ENCODE measurements around the gene AKR1C8. TPM values are rescaled to one million over a fixed set of nuclear protein-coding genes. Genes with fewer than 3 reads are reported as not detected.
A peak's percentile ranks its signal among the peaks of the same experiment; 100 is the strongest.

AKR1C8 gene
- not detected in 2 replicates for polyA plus RNA-seq (2013)

GRCh38 chr10:5184987-5185775 lies at the start of gene AKR1C8:
Gene AKR1C8 (minus strand): TSS chr10:5185150. CDS start chr10:5185104, 46 bp downstream.
- Histone ChIP-seq H2BK12ac (ENCODE audit: low read length) (no peak within 1 kb of the TSS), H3K79me2 (ENCODE audit: control insufficient read depth, insufficient read depth, low read length, poor library complexity) (no peaks in the 10 kb centered on the region), H3K4ac (ENCODE audit: low read depth, low read length) (no peak within 1 kb of the TSS), H3K4me3 (ENCODE audit: low read depth, low read length) (no peak within 1 kb of the TSS), H2AFZ (ENCODE audit: insufficient read depth, low read length, poor library complexity) (no peak within 1 kb of the TSS), H3K9me3 (ENCODE audit: insufficient read depth, low read depth, low read length) (no peaks in the 10 kb centered on the region), H3K4me2 (ENCODE audit: low read length) (no peak within 1 kb of the TSS), H3K27me3 (ENCODE audit: insufficient read depth, low read length) (no peaks in the 10 kb centered on the region), H4K12ac (ENCODE audit: low read depth, low read length) (no peak within 1 kb of the TSS), H3K27ac (ENCODE audit: low read depth, low read length) (no peak within 1 kb of the TSS), H3K18ac (ENCODE audit: low read length) (no peak within 1 kb of the TSS), H4K91ac (ENCODE audit: low read depth, low read length) (no peak within 1 kb of the TSS), H3K79me1 (ENCODE audit: low read length) (no peaks in the 10 kb centered on the region), H3K36me3 (ENCODE audit: control insufficient read depth in 1 of 2, insufficient read depth in 2 of 2, low read length in 2 of 2) (no peaks in the 10 kb centered on the region), H3K23ac (ENCODE audit: low read length) (no peak within 1 kb of the TSS), H2AK5ac (ENCODE audit: low read length) (no peak within 1 kb of the TSS), H3K4me1 (ENCODE audit: control insufficient read depth in 1 of 2, insufficient read depth in 2 of 2, low read length in 2 of 2) (no peaks in the 10 kb centered on the region), H3K9ac (ENCODE audit: low read length) (no peak within 1 kb of the TSS), H4K8ac (ENCODE audit: low read depth, low read length) (no peak within 1 kb of the TSS), H3K14ac (ENCODE audit: low read length) (no peak within 1 kb of the TSS), H2BK120ac (ENCODE audit: insufficient read depth, low read length, poor library complexity) (no peak within 1 kb of the TSS), H2BK5ac (ENCODE audit: low read depth, low read length, poor library complexity) (no peak within 1 kb of the TSS)
- WGBS (ENCODE audit: extremely low coverage, insufficient coverage, insufficient read length) = no CpG with 5 or more reads among the region's 5 CpGs
- no peak for DNase-seq

GRCh38 chr10:5234106-5234860 lies 49.3 kb upstream of the AKR1C8 start:
- Histone ChIP-seq H3K36me3 (ENCODE audit: control insufficient read depth in 1 of 2, insufficient read depth in 2 of 2, low read length in 2 of 2) (no peaks in the 10 kb centered on the region), H3K79me1 (ENCODE audit: low read length) (no peaks in the 10 kb centered on the region), H3K4me2 (ENCODE audit: low read length) (no peak overlapping the region), H2BK5ac (ENCODE audit: low read depth, low read length, poor library complexity) (no peak overlapping the region), H4K8ac (ENCODE audit: low read depth, low read length) (no peak overlapping the region), H3K23ac (ENCODE audit: low read length) (no peak overlapping the region), H3K9ac (ENCODE audit: low read length) (no peak overlapping the region), H2AK5ac (ENCODE audit: low read length) (no peak overlapping the region), H3K27me3 (ENCODE audit: insufficient read depth, low read length) (no peaks in the 10 kb centered on the region), H3K4ac (ENCODE audit: low read depth, low read length) (no peak overlapping the region), H3K14ac (ENCODE audit: low read length) (no peak overlapping the region), H3K4me1 (ENCODE audit: control insufficient read depth in 1 of 2, insufficient read depth in 2 of 2, low read length in 2 of 2) (no peaks in the 10 kb centered on the region), H2BK120ac (ENCODE audit: insufficient read depth, low read length, poor library complexity) (no peak overlapping the region), H2BK12ac (ENCODE audit: low read length) (no peak overlapping the region), H4K91ac (ENCODE audit: low read depth, low read length) (no peak overlapping the region), H3K9me3 (ENCODE audit: insufficient read depth, low read depth, low read length) (peaks cover 3% of the 10 kb centered on the region), H4K12ac (ENCODE audit: low read depth, low read length) (no peak overlapping the region), H3K18ac (ENCODE audit: low read length) (no peak overlapping the region), H2AFZ (ENCODE audit: insufficient read depth, low read length, poor library complexity) (no peak overlapping the region), H3K27ac (ENCODE audit: low read depth, low read length) (no peak overlapping the region), H3K79me2 (ENCODE audit: control insufficient read depth, insufficient read depth, low read length, poor library complexity) (no peaks in the 10 kb centered on the region), H3K4me3 (ENCODE audit: low read depth, low read length) (no peak overlapping the region)
- DNase-seq = peak in 1 of 2 donors; percentile 20
- WGBS (ENCODE audit: extremely low coverage, insufficient coverage, insufficient read length) = no CpG with 5 or more reads among the region's 6 CpGs

GRCh38 chr10:5233324-5233723 lies 48.4 kb upstream of the AKR1C8 start:
- Histone ChIP-seq H4K12ac (ENCODE audit: low read depth, low read length) (no peak overlapping the region), H3K9ac (ENCODE audit: low read length) (no peak overlapping the region), H3K4me2 (ENCODE audit: low read length) (no peak overlapping the region), H3K27ac (ENCODE audit: low read depth, low read length) (no peak overlapping the region), H3K18ac (ENCODE audit: low read length) (no peak overlapping the region), H2AK5ac (ENCODE audit: low read length) (no peak overlapping the region), H3K79me1 (ENCODE audit: low read length) (no peaks in the 10 kb centered on the region), H3K4me3 (ENCODE audit: low read depth, low read length) (no peak overlapping the region), H2BK5ac (ENCODE audit: low read depth, low read length, poor library complexity) (no peak overlapping the region), H3K36me3 (ENCODE audit: control insufficient read depth in 1 of 2, insufficient read depth in 2 of 2, low read length in 2 of 2) (no peaks in the 10 kb centered on the region), H3K4me1 (ENCODE audit: control insufficient read depth in 1 of 2, insufficient read depth in 2 of 2, low read length in 2 of 2) (no peaks in the 10 kb centered on the region), H4K8ac (ENCODE audit: low read depth, low read length) (no peak overlapping the region), H2AFZ (ENCODE audit: insufficient read depth, low read length, poor library complexity) (no peak overlapping the region), H3K9me3 (ENCODE audit: insufficient read depth, low read depth, low read length) (peaks cover 3% of the 10 kb centered on the region), H2BK120ac (ENCODE audit: insufficient read depth, low read length, poor library complexity) (no peak overlapping the region), H2BK12ac (ENCODE audit: low read length) (no peak overlapping the region), H4K91ac (ENCODE audit: low read depth, low read length) (no peak overlapping the region), H3K27me3 (ENCODE audit: insufficient read depth, low read length) (no peaks in the 10 kb centered on the region), H3K23ac (ENCODE audit: low read length) (no peak overlapping the region), H3K79me2 (ENCODE audit: control insufficient read depth, insufficient read depth, low read length, poor library complexity) (no peaks in the 10 kb centered on the region), H3K4ac (ENCODE audit: low read depth, low read length) (no peak overlapping the region), H3K14ac (ENCODE audit: low read length) (no peak overlapping the region)
- DNase-seq = no peak
- no CpG with 5 or more reads among the region's 2 CpGs for WGBS (ENCODE audit: extremely low coverage, insufficient coverage, insufficient read length)

DNA sequence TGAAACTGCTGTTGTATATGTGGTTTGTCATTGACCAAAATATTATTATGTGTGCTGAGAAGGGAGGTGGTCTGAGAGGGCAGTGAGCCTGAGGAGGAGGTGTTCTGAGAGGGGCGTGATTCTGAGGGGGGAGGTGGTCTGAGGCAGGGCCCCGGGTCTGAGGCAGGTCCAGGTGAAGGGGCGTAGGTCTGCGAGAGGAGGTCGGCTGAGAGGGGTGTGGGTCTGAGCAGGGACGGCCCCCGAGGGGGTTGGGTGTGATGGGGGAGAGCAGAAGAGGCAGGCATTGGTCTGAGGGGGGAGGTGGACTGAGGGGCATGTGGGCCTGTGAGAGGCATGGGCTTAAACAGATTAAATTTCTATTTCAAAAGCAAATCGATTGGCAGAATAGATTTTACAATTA lies 44.1 kb upstream of the AKR1C8 start:
- Histone ChIP-seq H2BK12ac (ENCODE audit: low read length) (no peak overlapping the region), H3K27ac (ENCODE audit: low read depth, low read length) (no peak overlapping the region), H3K79me1 (ENCODE audit: low read length) (no peaks in the 10 kb centered on the region), H3K4me1 (ENCODE audit: control insufficient read depth in 1 of 2, insufficient read depth in 2 of 2, low read length in 2 of 2) (no peaks in the 10 kb centered on the region), H4K8ac (ENCODE audit: low read depth, low read length) (no peak overlapping the region), H3K79me2 (ENCODE audit: control insufficient read depth, insufficient read depth, low read length, poor library complexity) (no peaks in the 10 kb centered on the region), H2AK5ac (ENCODE audit: low read length) (no peak overlapping the region), H3K4me3 (ENCODE audit: low read depth, low read length) (no peak overlapping the region), H3K9ac (ENCODE audit: low read length) (no peak overlapping the region), H2AFZ (ENCODE audit: insufficient read depth, low read length, poor library complexity) (no peak overlapping the region), H3K36me3 (ENCODE audit: control insufficient read depth in 1 of 2, insufficient read depth in 2 of 2, low read length in 2 of 2) (no peaks in the 10 kb centered on the region), H3K4ac (ENCODE audit: low read depth, low read length) (no peak overlapping the region), H4K12ac (ENCODE audit: low read depth, low read length) (no peak overlapping the region), H4K91ac (ENCODE audit: low read depth, low read length) (no peak overlapping the region), H2BK120ac (ENCODE audit: insufficient read depth, low read length, poor library complexity) (no peak overlapping the region), H2BK5ac (ENCODE audit: low read depth, low read length, poor library complexity) (no peak overlapping the region), H3K18ac (ENCODE audit: low read length) (no peak overlapping the region), H3K27me3 (ENCODE audit: insufficient read depth, low read length) (no peaks in the 10 kb centered on the region), H3K9me3 (ENCODE audit: insufficient read depth, low read depth, low read length) (no peaks in the 10 kb centered on the region), H3K14ac (ENCODE audit: low read length) (no peak overlapping the region), H3K4me2 (ENCODE audit: low read length) (no peak overlapping the region), H3K23ac (ENCODE audit: low read length) (no peak overlapping the region)
- no peak for DNase-seq
- WGBS (ENCODE audit: extremely low coverage, insufficient coverage, insufficient read length) = no CpG with 5 or more reads among the region's 8 CpGs

All from trophoblast cell (in vitro differentiated cells and primary cell).